Natural killer cell (primary cell): Measurements from ENCODE around the gene REX1BD. TPM values are rescaled to one million over a fixed set of nuclear protein-coding genes. Genes with fewer than 3 reads are reported as not detected.
"Not testable (repeated sequence)": the region's sequence is repeated elsewhere in the genome, so short reads cannot be mapped to it uniquely, and the experiment has no call there.

ENCODE experiments used
- ATAC-seq, 3 donors: fragments of 150-1000 bp in 2 of 3; fragments of 200-7000 bp in 1 of 3; cut with Tn5 transposase; 1 replicate in 1 of 3; 2 replicates in 2 of 3; pipeline ENCODE4 v1.10.0; 2021; ENCODE audit warnings: mild to moderate bottlenecking in 2 of 3, moderate library complexity in 2 of 3
- DNase-seq, 2 donors: peaks; one replicate each; pipeline versions ENCODE4 v3.0.0 to v3.0.0-alpha.2; 2013 to 2021; ENCODE audit warnings: mixed read lengths in 1 of 2
- H3K27ac ChIP-seq: one replicate; pipeline ENCODE4 v1.5.1; 2013; ENCODE audit warnings: mild to moderate bottlenecking, low read length
- H3K27me3 ChIP-seq: one replicate; pipeline ENCODE4 v1.6.1; 2013; ENCODE audit warnings: low read length; ENCODE audit not compliant: control insufficient read depth, insufficient read depth
- H3K36me3 ChIP-seq: one replicate; pipeline ENCODE4 v1.6.1; 2013; ENCODE audit warnings: low read length; ENCODE audit not compliant: control insufficient read depth, insufficient read depth
- H3K4me1 ChIP-seq: one replicate; pipeline ENCODE4 v1.6.1; 2013; ENCODE audit warnings: low read length; ENCODE audit not compliant: control insufficient read depth, insufficient read depth
- H3K4me3 ChIP-seq: one replicate; pipeline ENCODE4 v1.5.1; 2013; ENCODE audit warnings: low read length
- H3K9me3 ChIP-seq: one replicate; pipeline ENCODE4 v1.6.1; 2013; ENCODE audit warnings: low read length; ENCODE audit not compliant: control insufficient read depth, insufficient read depth
- H3K27ac Mint-ChIP-seq, 2 donors: one replicate each; pipeline ENCODE4 v1.8.0; 2022; ENCODE audit warnings: mild to moderate bottlenecking in 2 of 2, mixed read lengths in 2 of 2, moderate library complexity in 1 of 2
- H3K27me3 Mint-ChIP-seq, 2 donors: one replicate each; pipeline ENCODE4 v1.8.0; 2022; ENCODE audit warnings: low read depth in 2 of 2, mixed read lengths in 2 of 2
- H3K36me3 Mint-ChIP-seq: one replicate; pipeline ENCODE4 v1.8.0; 2022; ENCODE audit warnings: mixed read lengths
- H3K4me1 Mint-ChIP-seq, 2 donors: one replicate each; pipeline ENCODE4 v1.8.0; 2022; ENCODE audit warnings: mixed read lengths in 2 of 2
- H3K4me3 Mint-ChIP-seq: one replicate; pipeline ENCODE4 v1.8.0; 2022; ENCODE audit warnings: mild to moderate bottlenecking, moderate library complexity, mixed read lengths
- H3K9me3 Mint-ChIP-seq, 2 donors: one replicate each; pipeline ENCODE4 v1.8.0; 2022; ENCODE audit warnings: mixed read lengths in 2 of 2
- CTCF ChIP-seq: fragments of 200-600 bp; IDR thresholded peaks from one replicate; pipeline ENCODE4 v1.8.0; 2022; ENCODE audit warnings: antibody characterized with exemption
- WGBS: methylation state at CpG from one replicate; pipeline ENCODE4 v1.1.7; 2013; ENCODE audit warnings: missing lambda C conversion rate; ENCODE audit not compliant: insufficient coverage; 5-methylcytosine and 5-hydroxymethylcytosine counted together
- intact Hi-C: fragments of 100-400 bp; cut with micrococcal nuclease; formaldehyde crosslinking; loops from one replicate; pipeline ENCODE4 v1.14.2; 2022
- total RNA-seq, 4 donors: library from RNA; stranded (reverse); fragments of 120-200 nt in 1 of 4; gene quantifications; one replicate each; pipeline versions ENCODE4 v1.2.3 to v1.2.4, GENCODE V29; 2013 to 2022

REX1BD gene
- total RNA-seq, 3 donors from 2014 or later (not counting 1 experiment from before 2014, with no cell fraction given), result 80.6 to 86.9 (median 85.3) TPM

GRCh38 chr19:18599485-18599884 is 10.9 kb downstream of the REX1BD start:
- H3K27ac Mint-ChIP-seq, result no peak overlapping the region
- H3K36me3 Mint-ChIP-seq, result no peaks in the 10 kb centered on the region
- no peak overlapping the region for H3K27ac ChIP-seq
- H3K9me3 Mint-ChIP-seq, result no peaks in the 10 kb centered on the region
- TF ChIP-seq CTCF, result no peak
- peaks cover 30% of the 10 kb centered on the region for H3K27me3 ChIP-seq
- peaks cover 9 to 18% of the 10 kb centered on the region in 2 donors for H3K27me3 Mint-ChIP-seq
- H3K4me1 Mint-ChIP-seq, result peaks cover 5 to 25% of the 10 kb centered on the region in 2 donors
- ATAC-seq, result no peak
- no peak for DNase-seq
- intact Hi-C loops, result no loop called here
- H3K4me3 ChIP-seq, result no peak overlapping the region
- H3K36me3 ChIP-seq, result no peaks in the 10 kb centered on the region
- peaks cover 17% of the 10 kb centered on the region for H3K4me1 ChIP-seq
- H3K9me3 ChIP-seq, result no peaks in the 10 kb centered on the region
- H3K4me3 Mint-ChIP-seq, result no peak overlapping the region
- 90% methylated on average over 20 of the region's 20 CpGs for WGBS

- H3K27me3 ChIP-seq, result peaks cover 41% of the 10 kb centered on the region
- not testable (repeated sequence) for ATAC-seq
- H3K27me3 Mint-ChIP-seq, result peaks cover 19 to 26% of the 10 kb centered on the region in 2 donors
These were observed 12.2 kb downstream of the REX1BD start for GRCh38 chr19:18600692-18601397.

GRCh38 chr19:18601875-18602274 is 13.3 kb downstream of the REX1BD start:
- intact Hi-C loops, result no loop called here
- peaks cover 4 to 13% of the 10 kb centered on the region in 2 donors for H3K4me1 Mint-ChIP-seq
- peaks cover 4% of the 10 kb centered on the region for H3K4me1 ChIP-seq
- 64% methylated on average over 4 of the region's 4 CpGs for WGBS
- H3K27me3 ChIP-seq, result peaks cover 41% of the 10 kb centered on the region
- H3K27ac ChIP-seq, result no peak overlapping the region
- TF ChIP-seq CTCF, result no peak
- H3K4me3 ChIP-seq, result no peak overlapping the region
- DNase-seq (no peak), ATAC-seq (no peak)
- H3K36me3 ChIP-seq, result no peaks in the 10 kb centered on the region
- no peaks in the 10 kb centered on the region for H3K9me3 Mint-ChIP-seq
- H3K4me3 Mint-ChIP-seq, result no peak overlapping the region
- no peak overlapping the region for H3K27ac Mint-ChIP-seq
- H3K36me3 Mint-ChIP-seq, result no peaks in the 10 kb centered on the region
- no peaks in the 10 kb centered on the region for H3K9me3 ChIP-seq
- H3K27me3 Mint-ChIP-seq, result peaks cover 19 to 27% of the 10 kb centered on the region in 2 donors

More at GRCh38 chr19:18600692-18601397, 12.2 kb downstream of the REX1BD start:
- peaks cover 4 to 19% of the 10 kb centered on the region in 2 donors for H3K4me1 Mint-ChIP-seq
- H3K27ac Mint-ChIP-seq, H3K36me3 ChIP-seq, H3K36me3 Mint-ChIP-seq, H3K9me3 ChIP-seq, H3K9me3 Mint-ChIP-seq, H3K4me1 ChIP-seq, H3K27ac ChIP-seq, H3K4me3 ChIP-seq, intact Hi-C loops, H3K4me3 Mint-ChIP-seq, DNase-seq: not testable (repeated sequence)
- 89% methylated on average over 15 of the region's 15 CpGs for WGBS

GRCh38 chr19:18603255-18603957 is 14.8 kb downstream of the REX1BD start:
- no peaks in the 10 kb centered on the region for H3K9me3 Mint-ChIP-seq
- intact Hi-C loops, result no loop called here
- ATAC-seq (peak in 2 of 3 donors; percentile 78 to 89), DNase-seq (peak in 1 of 2 donors; percentile 58)
- H3K4me3 Mint-ChIP-seq, result no peak overlapping the region
- H3K4me1 Mint-ChIP-seq, result peaks cover 4 to 16% of the 10 kb centered on the region in 2 donors
- H3K36me3 Mint-ChIP-seq, result no peaks in the 10 kb centered on the region
- no peak for TF ChIP-seq CTCF
- Histone ChIP-seq H3K27me3 (peaks cover 51% of the 10 kb centered on the region), H3K27ac (no peak overlapping the region), H3K9me3 (no peaks in the 10 kb centered on the region), H3K36me3 (no peaks in the 10 kb centered on the region), H3K4me3 (no peak overlapping the region), H3K4me1 (peaks cover 10% of the 10 kb centered on the region)
- no peak overlapping the region for H3K27ac Mint-ChIP-seq
- 7% methylated on average over 32 of the region's 32 CpGs for WGBS
- peaks cover 27 to 37% of the 10 kb centered on the region in 2 donors for H3K27me3 Mint-ChIP-seq
